Loucy (cell line): Measurements from ENCODE around the gene B4GALT1.
A peak's percentile ranks its signal among the peaks of the same experiment; 100 is the strongest.

Experiments
- H2AFZ ChIP-seq: fragments of 200-600 bp; sonication (generic); 2 replicates; pipeline ENCODE4 v1.6.0; 2016; ENCODE audit warnings: antibody characterized with exemption, mild to moderate bottlenecking, low read length, moderate library complexity
- H3F3A ChIP-seq: fragments of 200-600 bp; 2 replicates; pipeline ENCODE4 v1.6.0; 2016; ENCODE audit warnings: antibody characterized with exemption, low read depth, mild to moderate bottlenecking
- H3K27me3 ChIP-seq: fragments of 200-600 bp; sonication (generic); 2 replicates; pipeline ENCODE4 v1.6.1; 2014; ENCODE audit warnings: low read length, mild to moderate bottlenecking; ENCODE audit not compliant: insufficient read depth, poor library complexity, severe bottlenecking
- H3K36me3 ChIP-seq: fragments of 200-600 bp; sonication (generic); 2 replicates; pipeline ENCODE4 v1.6.1; 2016; ENCODE audit warnings: low read length; ENCODE audit not compliant: insufficient read depth
- H3K4me1 ChIP-seq: fragments of 200-600 bp; sonication (generic); 2 replicates; pipeline ENCODE4 v1.5.1; 2014; ENCODE audit warnings: low read length, mild to moderate bottlenecking; ENCODE audit not compliant: insufficient read depth, poor library complexity, severe bottlenecking
- H3K4me2 ChIP-seq: fragments of 200-600 bp; sonication (generic); 2 replicates; pipeline ENCODE4 v1.6.0; 2014; ENCODE audit warnings: antibody characterized with exemption, low read length, low read depth, mild to moderate bottlenecking; ENCODE audit not compliant: poor library complexity, severe bottlenecking
- H3K4me3 ChIP-seq: fragments of 200-600 bp; sonication (generic); 2 replicates; pipeline ENCODE4 v1.5.1; 2014; ENCODE audit warnings: low read length, mild to moderate bottlenecking, mixed read lengths; ENCODE audit not compliant: poor library complexity, severe bottlenecking
- H3K79me2 ChIP-seq: fragments of 200-600 bp; sonication (generic); 2 replicates; pipeline ENCODE4 v1.6.1; 2014; ENCODE audit warnings: low read length; ENCODE audit not compliant: insufficient read depth
- H3K9ac ChIP-seq: fragments of 200-600 bp; sonication (generic); 2 replicates; pipeline ENCODE4 v1.6.0; 2014; ENCODE audit warnings: mild to moderate bottlenecking, low read depth, low read length, moderate library complexity; ENCODE audit not compliant: poor library complexity, severe bottlenecking
- H3K9me2 ChIP-seq: fragments of 200-600 bp; sonication (generic); replicated peaks from 2 replicates; pipeline ENCODE4 v1.6.1; 2016; ENCODE audit warnings: low read depth, low read length, mixed read lengths
- H3K9me3 ChIP-seq: fragments of 200-600 bp; sonication (generic); 2 replicates; pipeline ENCODE4 v1.6.1; 2014; ENCODE audit warnings: mild to moderate bottlenecking, antibody characterized with exemption, low read length, low read depth; ENCODE audit not compliant: insufficient read depth
- H4K20me1 ChIP-seq: fragments of 200-600 bp; sonication (generic); 2 replicates; pipeline ENCODE4 v1.6.0; 2014; ENCODE audit warnings: antibody characterized with exemption, low read length, mild to moderate bottlenecking; ENCODE audit not compliant: insufficient read depth, poor library complexity, severe bottlenecking
- CTCF ChIP-seq: fragments of 200-600 bp; sonication (generic); conservative IDR thresholded peaks from 2 replicates; pipeline ENCODE4 v1.5.1; 2014; ENCODE audit warnings: mild to moderate bottlenecking, antibody characterized with exemption, low read length
- EZH2phosphoT487 ChIP-seq: fragments of 200-600 bp; IDR thresholded peaks from 2 replicates; pipeline ENCODE4 v1.6.1; 2018; ENCODE audit warnings: antibody characterized with exemption, mild to moderate bottlenecking, moderate library complexity, borderline replicate concordance

B4GALT1 gene

GRCh38 chr9:33080534-33080933, 86.6 kb downstream of the B4GALT1 start:
- Histone ChIP-seq H4K20me1 (peaks cover 9% of the 10 kb centered on the region), H3K79me2 (peaks cover 16% of the 10 kb centered on the region), H3K9ac (peak overlapping the region; percentile 89), H2AFZ (peak overlapping the region; percentile 66; the same call in 1 of the 2 replicates), H3K4me2 (peak overlapping the region; percentile 95), H3K4me3 (peak overlapping the region; percentile 76), H3K4me1 (peaks cover 12% of the 10 kb centered on the region), H3K9me3 (no peaks in the 10 kb centered on the region), H3F3A (no peaks in the 10 kb centered on the region), H3K27me3 (no peaks in the 10 kb centered on the region), H3K9me2 (no peaks in the 10 kb centered on the region), H3K36me3 (no peaks in the 10 kb centered on the region)
- TF ChIP-seq EZH2phosphoT487, result no peak
- no peak for TF ChIP-seq CTCF

GRCh38 chr9:33076046-33077004, 90.8 kb downstream of the B4GALT1 start, which contains the start of gene SMU1:
Gene SMU1 (minus strand): TSS chr9:33076674. CDS start chr9:33076608, 66 bp downstream.
- Histone ChIP-seq H3K36me3 (peaks cover 8% of the 10 kb centered on the region; the same call in 1 of the 2 replicates), H4K20me1 (peaks cover 28% of the 10 kb centered on the region), H2AFZ (peak within 1 kb of the TSS; percentile 82), H3K9me3 (no peaks in the 10 kb centered on the region), H3K9ac (peak within 1 kb of the TSS; percentile 97), H3K79me2 (peaks cover 55% of the 10 kb centered on the region), H3K27me3 (no peaks in the 10 kb centered on the region), H3K4me1 (peaks cover 20% of the 10 kb centered on the region), H3F3A (no peaks in the 10 kb centered on the region), H3K9me2 (no peaks in the 10 kb centered on the region), H3K4me2 (peak within 1 kb of the TSS; percentile 99), H3K4me3 (peak within 1 kb of the TSS; percentile 99)
- no peak for TF ChIP-seq EZH2phosphoT487

- Histone ChIP-seq H3K36me3 (peaks cover 43% of the 10 kb centered on the region; the same call in 1 of the 2 replicates), H3K9me3 (no peaks in the 10 kb centered on the region), H3K4me1 (peaks cover 12% of the 10 kb centered on the region), H3K9me2 (no peaks in the 10 kb centered on the region), H3K4me2 (no peak overlapping the region), H3K4me3 (no peak overlapping the region), H4K20me1 (peaks cover 31% of the 10 kb centered on the region), H3K79me2 (peaks cover 45% of the 10 kb centered on the region), H3K27me3 (no peaks in the 10 kb centered on the region), H2AFZ (no peak overlapping the region), H3F3A (no peaks in the 10 kb centered on the region), H3K9ac (no peak overlapping the region)
- TF ChIP-seq EZH2phosphoT487 (no peak), CTCF (no peak)
Observed at GRCh38 chr9:33068991-33069390, 98.1 kb downstream of the B4GALT1 start.
